Loucy (cell line): ENCODE results near the gene PTCHD4.

Experiments
- CTCF ChIP-seq: fragments of 200-600 bp; sonication (generic); conservative IDR thresholded peaks from 2 replicates; pipeline ENCODE4 v1.5.1; 2014; ENCODE audit warnings: mild to moderate bottlenecking, antibody characterized with exemption, low read length
- EZH2phosphoT487 ChIP-seq: fragments of 200-600 bp; IDR thresholded peaks from 2 replicates; pipeline ENCODE4 v1.6.1; 2018; ENCODE audit warnings: antibody characterized with exemption, mild to moderate bottlenecking, moderate library complexity, borderline replicate concordance

GRCh38 chr6:48078120-48078519, 32.9 kb downstream of the PTCHD4 start:
- no peak for TF ChIP-seq CTCF
- TF ChIP-seq EZH2phosphoT487 = no peak
